Mucosa of rectum (tissue), 2 donors: ENCODE results near the gene NAAA.
"Not testable (repeated sequence)": the region's sequence is repeated elsewhere in the genome, so short reads cannot be mapped to it uniquely, and the experiment has no call there.

Experiments
- H3K27ac ChIP-seq, 2 donors: one replicate each; pipeline ENCODE4 v1.7.0; 2013; ENCODE audit warnings: inconsistent platforms in 2 of 2, low read depth in 2 of 2, low read length in 2 of 2
- H3K27me3 ChIP-seq, 2 donors: one replicate each; pipeline ENCODE4 v1.7.0; 2013; ENCODE audit warnings: low read length in 2 of 2; ENCODE audit not compliant: control insufficient read depth in 2 of 2, insufficient read depth in 2 of 2
- H3K36me3 ChIP-seq, 2 donors: one replicate each; pipeline ENCODE4 v1.7.0; 2013; ENCODE audit warnings: low read length in 2 of 2; ENCODE audit not compliant: control insufficient read depth in 2 of 2, insufficient read depth in 2 of 2
- H3K4me1 ChIP-seq, 2 donors: one replicate each; pipeline ENCODE4 v1.7.0; 2013; ENCODE audit warnings: low read length in 2 of 2, mild to moderate bottlenecking in 1 of 2; ENCODE audit not compliant: control insufficient read depth in 2 of 2, insufficient read depth in 2 of 2
- H3K4me3 ChIP-seq, 2 donors: one replicate each; pipeline ENCODE4 v1.7.0; 2013; ENCODE audit warnings: low read length in 2 of 2
- H3K9ac ChIP-seq, 2 donors: one replicate each; pipeline ENCODE4 v1.7.0; 2013; ENCODE audit warnings: low read length in 2 of 2, low read depth in 1 of 2, mild to moderate bottlenecking in 1 of 2
- H3K9me3 ChIP-seq, 2 donors: one replicate each; pipeline ENCODE4 v1.7.0; 2013; ENCODE audit warnings: low read length in 2 of 2; ENCODE audit not compliant: control insufficient read depth in 2 of 2
- donor health status: healthy.
- donor health status: Normal muscosa, but diverticular disease.

NAAA gene

GRCh38 chr4:75954811-75955210, 14.0 kb upstream of the NAAA start:
- H3K27me3 ChIP-seq, H3K9ac ChIP-seq, H3K9me3 ChIP-seq, H3K4me1 ChIP-seq, H3K4me3 ChIP-seq, H3K27ac ChIP-seq: not testable (repeated sequence)
- H3K36me3 ChIP-seq = peaks cover 63 to 68% of the 10 kb centered on the region in 2 donors

- Histone ChIP-seq H3K27me3 (no peaks in the 10 kb centered on the region), H3K36me3 (peaks cover 64 to 66% of the 10 kb centered on the region in 2 donors), H3K9me3 (no peaks in the 10 kb centered on the region), H3K9ac (no peak overlapping the region), H3K4me3 (no peak overlapping the region), H3K27ac (no peak overlapping the region), H3K4me1 (peaks cover 0 to 2% of the 10 kb centered on the region in 2 donors)
Measured at GRCh38 chr4:75953509-75953908, 12.7 kb upstream of the NAAA start.

DNA sequence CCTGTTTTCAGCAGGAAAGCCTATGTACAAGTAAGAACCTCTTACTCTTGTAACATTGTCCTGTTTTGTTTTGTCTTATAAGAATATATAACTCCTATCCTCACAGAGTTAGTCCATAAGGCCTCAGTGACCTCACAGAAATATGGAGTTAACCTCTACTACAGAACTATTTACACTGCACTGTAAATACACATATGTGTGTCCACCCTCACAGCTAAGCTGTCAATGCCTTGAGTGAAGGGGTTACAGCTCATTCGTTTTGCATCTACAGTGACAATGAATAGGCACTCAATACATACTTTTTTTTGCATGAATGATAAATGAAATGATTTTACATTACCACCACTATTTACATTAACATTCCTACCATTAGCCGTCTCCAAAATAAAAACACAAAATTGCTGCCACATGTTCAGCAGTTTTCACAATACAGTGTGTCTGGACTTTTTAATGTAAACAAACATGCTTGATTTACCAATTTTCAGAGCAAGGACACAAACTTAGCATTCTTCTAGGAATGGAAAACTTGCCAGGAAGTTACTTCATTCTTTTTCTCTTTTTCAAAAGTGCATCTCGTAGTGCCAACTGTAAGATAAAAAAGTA, 9.5 kb upstream of the NAAA start:
- Histone ChIP-seq H3K9ac (no peak overlapping the region), H3K4me1 (peaks cover 3% of the 10 kb centered on the region in 2 donors), H3K36me3 (peaks cover 33 to 45% of the 10 kb centered on the region in 2 donors), H3K4me3 (no peak overlapping the region), H3K9me3 (no peaks in the 10 kb centered on the region), H3K27me3 (no peaks in the 10 kb centered on the region), H3K27ac (no peak overlapping the region)

DNA sequence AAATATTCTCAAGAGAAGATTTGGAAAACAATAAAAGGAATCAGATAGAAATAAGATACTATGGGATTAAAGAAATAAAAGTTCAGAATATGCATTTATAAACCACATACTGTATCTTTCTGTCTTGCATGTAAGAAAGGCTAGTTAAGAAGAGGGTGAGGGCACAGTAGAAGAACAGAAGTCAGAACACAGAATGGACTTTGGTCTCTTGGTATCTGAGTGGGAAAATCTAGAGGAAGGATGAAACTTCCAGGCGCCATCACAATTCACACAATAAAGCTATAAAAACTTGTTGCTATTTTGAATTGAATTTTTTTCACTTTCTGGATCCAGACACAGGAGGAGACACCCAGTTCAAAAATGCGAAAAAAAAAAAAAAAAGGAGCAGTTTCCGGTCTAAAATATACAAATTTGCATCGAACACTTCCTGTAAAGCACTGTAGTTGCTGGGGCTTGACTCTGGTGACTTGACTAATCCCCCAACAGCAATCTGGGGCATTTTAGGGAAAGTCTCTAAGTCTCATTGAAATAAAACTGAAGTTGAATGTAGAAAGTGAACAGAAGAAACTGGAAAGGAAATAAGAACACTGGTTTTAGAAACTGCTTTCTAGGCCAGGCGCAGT, 8.1 kb upstream of the NAAA start:
- peaks cover 27 to 44% of the 10 kb centered on the region in 2 donors for H3K36me3 ChIP-seq
- no peak overlapping the region for H3K27ac ChIP-seq
- no peak overlapping the region for H3K4me3 ChIP-seq
- H3K9me3 ChIP-seq = no peaks in the 10 kb centered on the region
- no peaks in the 10 kb centered on the region for H3K27me3 ChIP-seq
- peaks cover 3% of the 10 kb centered on the region in 2 donors for H3K4me1 ChIP-seq
- no peak overlapping the region for H3K9ac ChIP-seq

DNA sequence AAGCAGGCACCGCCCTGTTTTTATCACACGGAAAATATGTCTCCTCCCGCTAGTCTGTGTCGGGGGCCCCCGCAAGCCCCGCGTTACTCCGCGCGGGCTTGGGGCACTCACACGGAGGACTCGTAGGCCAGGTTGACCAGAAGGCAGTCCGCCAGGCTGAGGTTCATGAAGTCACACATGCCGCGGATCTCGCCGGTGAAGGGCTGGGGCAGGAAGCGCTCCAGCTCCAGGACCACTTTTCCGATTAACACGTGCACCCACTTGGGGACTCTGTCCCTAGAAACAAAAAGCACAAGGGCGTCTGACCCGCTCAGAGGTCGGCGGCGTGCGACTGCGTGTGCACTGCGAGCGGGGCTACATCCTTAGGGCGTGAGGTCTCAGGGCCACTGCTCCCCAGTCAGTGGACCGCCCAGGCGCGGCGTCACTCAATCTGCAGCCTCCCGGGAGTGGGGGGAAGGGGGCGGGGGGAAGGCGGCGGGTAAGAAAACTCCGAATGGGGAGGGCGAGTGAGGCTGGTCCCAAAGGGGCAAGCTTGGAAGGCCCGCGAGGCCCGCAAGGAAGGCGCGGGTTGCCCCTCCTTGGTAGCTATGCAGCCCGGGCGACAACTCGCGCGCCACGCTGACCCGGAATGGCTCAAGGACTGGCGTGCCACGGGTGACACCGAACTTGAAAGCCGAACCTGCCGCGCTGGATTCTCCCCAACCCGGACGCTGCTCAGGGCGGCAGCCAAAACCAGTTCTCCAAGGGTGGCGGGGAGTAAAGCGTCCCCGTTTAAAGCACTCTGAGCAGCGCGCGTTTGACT, 722 bp downstream of the NAAA start:
- H3K4me3 ChIP-seq = peak overlapping the region; percentile 92 to 93
- H3K9me3 ChIP-seq = no peaks in the 10 kb centered on the region
- H3K27me3 ChIP-seq = no peaks in the 10 kb centered on the region
- H3K4me1 ChIP-seq = peaks cover 4 to 5% of the 10 kb centered on the region in 2 donors
- peaks cover 16 to 22% of the 10 kb centered on the region in 2 donors for H3K36me3 ChIP-seq
- H3K9ac ChIP-seq = peak overlapping the region; percentile 80 to 83
- peak overlapping the region; percentile 86 to 90 for H3K27ac ChIP-seq

DNA sequence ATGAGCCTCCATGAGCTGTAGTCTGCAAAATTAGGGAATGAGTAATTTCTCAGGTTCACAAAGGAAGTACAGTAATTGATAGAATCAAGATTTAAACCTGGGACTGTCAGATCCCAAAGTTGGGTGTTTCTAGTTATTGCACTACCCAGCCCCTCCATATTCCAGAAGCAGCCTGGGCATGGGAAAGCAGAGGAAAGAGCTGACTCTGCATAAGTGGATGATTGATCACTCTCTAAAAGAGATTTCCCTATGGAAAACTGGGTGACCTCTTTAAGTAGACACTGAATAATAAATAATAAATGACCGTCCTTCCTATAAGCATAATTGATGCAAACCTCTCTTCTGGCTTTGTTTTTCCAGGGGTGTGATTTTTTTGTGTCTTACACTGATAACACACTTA, 5.2 kb downstream of the NAAA start:
- peaks cover 4 to 5% of the 10 kb centered on the region in 2 donors for H3K4me1 ChIP-seq
- no peaks in the 10 kb centered on the region for H3K27me3 ChIP-seq
- H3K27ac ChIP-seq = no peak overlapping the region
- H3K9ac ChIP-seq = no peak overlapping the region
- no peak overlapping the region for H3K4me3 ChIP-seq
- H3K36me3 ChIP-seq = peaks cover 26 to 32% of the 10 kb centered on the region in 2 donors
- no peaks in the 10 kb centered on the region for H3K9me3 ChIP-seq

DNA sequence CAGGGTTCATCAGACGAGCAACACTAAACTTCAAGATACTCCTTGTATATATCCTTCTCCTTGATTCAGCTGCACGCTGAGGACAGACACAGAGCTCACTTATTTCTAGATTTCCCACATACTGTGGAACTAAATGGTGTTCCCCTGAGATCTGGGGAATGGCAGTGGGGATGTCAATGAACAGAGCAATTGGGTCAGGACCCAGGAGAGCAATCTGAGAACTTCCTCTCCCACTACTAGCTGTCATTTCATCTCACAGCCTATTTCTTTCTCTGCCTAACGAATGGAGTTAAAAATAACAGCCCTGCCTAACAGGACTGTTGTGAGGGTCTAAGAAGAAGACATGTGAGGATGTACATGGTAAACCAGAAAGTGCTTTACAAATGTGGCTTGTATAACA, 10.7 kb downstream of the NAAA start:
- Histone ChIP-seq H3K9me3 (no peaks in the 10 kb centered on the region), H3K36me3 (peaks cover 30 to 36% of the 10 kb centered on the region in 2 donors), H3K9ac (no peak overlapping the region), H3K27me3 (no peaks in the 10 kb centered on the region), H3K27ac (no peak overlapping the region), H3K4me3 (no peak overlapping the region), H3K4me1 (no peaks in the 10 kb centered on the region)

DNA sequence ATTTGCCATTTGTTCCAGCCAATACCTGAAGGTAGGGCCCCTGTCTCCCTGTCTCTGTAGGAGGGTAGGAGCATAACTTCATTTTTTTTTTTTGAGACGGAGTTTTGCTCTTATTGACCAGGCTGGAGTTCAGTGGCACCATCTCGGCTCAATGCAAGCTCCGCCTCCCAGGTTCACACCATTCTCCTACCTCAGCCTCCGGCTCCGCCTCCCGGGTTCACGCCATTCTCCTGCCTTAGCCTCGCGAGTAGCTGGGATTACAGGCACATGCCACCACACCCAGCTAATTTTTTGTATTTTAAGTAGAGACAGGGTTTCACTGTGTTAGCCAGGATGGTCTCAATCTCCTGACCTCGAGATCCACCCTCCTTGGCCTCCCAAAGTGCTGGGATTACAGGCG, 15.9 kb downstream of the NAAA start:
- not testable (repeated sequence) for H3K9me3 ChIP-seq, H3K27me3 ChIP-seq, H3K27ac ChIP-seq, H3K9ac ChIP-seq, H3K4me3 ChIP-seq
- Histone ChIP-seq H3K36me3 (peaks cover 30 to 36% of the 10 kb centered on the region in 2 donors), H3K4me1 (peaks cover 13 to 30% of the 10 kb centered on the region in 2 donors)

DNA sequence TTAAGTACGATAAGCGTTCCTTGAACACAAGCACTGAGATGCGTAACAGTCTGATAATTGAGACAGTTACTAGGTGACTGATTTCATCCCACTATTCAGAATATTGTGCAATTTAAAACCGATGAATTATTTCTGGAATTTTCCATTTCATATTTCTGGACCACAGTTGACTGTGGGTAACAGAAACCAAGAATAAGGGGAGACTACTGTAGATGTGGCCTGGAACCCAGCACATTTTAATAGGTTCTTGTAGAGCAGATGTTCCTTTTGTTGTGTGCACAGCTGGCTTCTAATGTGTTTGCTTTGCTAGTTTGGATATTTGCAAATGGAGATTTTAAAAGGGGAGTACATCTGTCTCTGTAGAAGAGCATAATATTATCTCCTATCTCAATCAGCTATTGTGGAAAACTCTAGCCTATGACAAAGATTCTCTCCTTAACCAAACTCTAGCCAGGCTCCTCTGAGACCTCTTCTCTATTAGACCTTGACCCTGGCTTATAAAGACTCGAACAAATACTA, 16.4 kb downstream of the NAAA start:
- no peak overlapping the region for H3K27ac ChIP-seq
- no peak overlapping the region for H3K4me3 ChIP-seq
- no peaks in the 10 kb centered on the region for H3K27me3 ChIP-seq
- no peaks in the 10 kb centered on the region for H3K9me3 ChIP-seq
- H3K9ac ChIP-seq = no peak overlapping the region
- peaks cover 17 to 36% of the 10 kb centered on the region in 2 donors for H3K4me1 ChIP-seq
- peaks cover 30 to 32% of the 10 kb centered on the region in 2 donors for H3K36me3 ChIP-seq

DNA sequence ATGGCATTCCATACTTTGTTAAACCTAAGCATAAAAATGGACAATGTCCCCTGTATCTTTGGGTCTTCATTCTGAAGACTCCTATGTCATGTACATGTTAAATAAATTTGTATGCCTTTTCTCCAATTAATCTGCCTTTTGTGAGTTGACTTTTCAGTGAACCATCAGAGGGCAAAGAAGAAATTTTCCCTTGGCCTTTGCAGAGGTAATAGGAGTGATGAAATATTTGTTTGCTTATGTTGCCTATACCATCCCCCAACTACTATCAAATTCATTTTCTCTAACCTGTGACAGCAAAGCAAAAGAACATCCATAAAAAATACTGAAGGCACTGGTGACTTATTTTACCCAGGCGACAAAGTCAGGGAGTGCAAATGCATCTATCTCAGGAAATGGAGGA, 18.2 kb downstream of the NAAA start:
- H3K27ac ChIP-seq = peak overlapping the region in 1 of 2 donors; percentile 90
- H3K9ac ChIP-seq = no peak overlapping the region
- no peaks in the 10 kb centered on the region for H3K9me3 ChIP-seq
- H3K4me1 ChIP-seq = peaks cover 17 to 37% of the 10 kb centered on the region in 2 donors
- no peaks in the 10 kb centered on the region for H3K27me3 ChIP-seq
- peaks cover 26 to 30% of the 10 kb centered on the region in 2 donors for H3K36me3 ChIP-seq
- H3K4me3 ChIP-seq = no peak overlapping the region
